HG02588 (cell line): ENCODE data around the gene DCP1A.
"Not testable (repeated sequence)": the region's sequence is repeated elsewhere in the genome, so short reads cannot be mapped to it uniquely, and the experiment has no call there.

ENCODE experiments used
- ATAC-seq: cut with Tn5 transposase; IDR thresholded peaks from one replicate; pipeline ENCODE4 v1.9.1; 2021; ENCODE audit warnings: mild to moderate bottlenecking, moderate library complexity; ENCODE audit not compliant: unreplicated experiment

Gene DCP1A

DNA sequence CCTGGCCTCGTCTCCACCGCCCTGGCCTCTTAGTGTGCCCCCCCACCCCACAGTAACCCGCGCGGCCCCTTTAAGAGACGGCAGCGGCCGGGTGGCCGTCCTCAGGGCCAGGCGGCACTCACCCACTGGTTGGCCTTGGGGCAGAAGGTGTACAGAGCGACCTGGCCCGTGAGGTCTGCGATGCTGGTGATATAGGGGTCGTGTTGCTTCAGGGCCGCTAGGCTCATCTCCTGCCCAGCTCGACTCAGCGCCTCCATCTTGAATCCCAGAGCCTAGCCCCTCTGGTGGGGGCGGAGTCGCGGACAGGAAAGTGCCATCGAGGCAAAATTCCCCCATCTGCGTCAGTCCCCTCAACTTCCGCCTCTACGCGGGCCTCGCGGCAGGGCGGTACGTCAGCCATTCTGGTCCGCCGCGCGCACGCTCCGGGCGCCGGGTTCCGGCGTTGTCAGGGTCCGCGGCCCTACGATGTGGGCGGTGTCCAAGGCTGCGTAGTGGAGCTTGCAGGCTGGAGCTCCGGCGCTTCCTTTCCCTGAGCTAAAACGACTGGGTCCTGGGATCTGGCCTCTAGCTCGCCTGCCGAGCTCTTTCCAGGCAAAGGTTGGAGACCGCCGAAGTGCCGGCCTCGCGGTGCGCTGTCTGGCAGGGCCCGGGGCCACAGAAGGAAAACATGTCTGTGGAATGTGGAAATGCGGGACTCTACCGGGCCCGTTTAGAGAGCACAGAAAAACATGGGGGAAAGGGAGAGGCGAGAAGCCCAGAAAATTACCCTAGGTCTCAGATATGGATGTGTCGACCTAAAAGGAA is at the start of gene DCP1A:
Gene DCP1A, minus strand, starts transcription at position 283 of the 804 bp plus-strand sequence. Its CDS starts 26 bp downstream, at position 257.
- ATAC-seq, result peak; percentile 93

DNA sequence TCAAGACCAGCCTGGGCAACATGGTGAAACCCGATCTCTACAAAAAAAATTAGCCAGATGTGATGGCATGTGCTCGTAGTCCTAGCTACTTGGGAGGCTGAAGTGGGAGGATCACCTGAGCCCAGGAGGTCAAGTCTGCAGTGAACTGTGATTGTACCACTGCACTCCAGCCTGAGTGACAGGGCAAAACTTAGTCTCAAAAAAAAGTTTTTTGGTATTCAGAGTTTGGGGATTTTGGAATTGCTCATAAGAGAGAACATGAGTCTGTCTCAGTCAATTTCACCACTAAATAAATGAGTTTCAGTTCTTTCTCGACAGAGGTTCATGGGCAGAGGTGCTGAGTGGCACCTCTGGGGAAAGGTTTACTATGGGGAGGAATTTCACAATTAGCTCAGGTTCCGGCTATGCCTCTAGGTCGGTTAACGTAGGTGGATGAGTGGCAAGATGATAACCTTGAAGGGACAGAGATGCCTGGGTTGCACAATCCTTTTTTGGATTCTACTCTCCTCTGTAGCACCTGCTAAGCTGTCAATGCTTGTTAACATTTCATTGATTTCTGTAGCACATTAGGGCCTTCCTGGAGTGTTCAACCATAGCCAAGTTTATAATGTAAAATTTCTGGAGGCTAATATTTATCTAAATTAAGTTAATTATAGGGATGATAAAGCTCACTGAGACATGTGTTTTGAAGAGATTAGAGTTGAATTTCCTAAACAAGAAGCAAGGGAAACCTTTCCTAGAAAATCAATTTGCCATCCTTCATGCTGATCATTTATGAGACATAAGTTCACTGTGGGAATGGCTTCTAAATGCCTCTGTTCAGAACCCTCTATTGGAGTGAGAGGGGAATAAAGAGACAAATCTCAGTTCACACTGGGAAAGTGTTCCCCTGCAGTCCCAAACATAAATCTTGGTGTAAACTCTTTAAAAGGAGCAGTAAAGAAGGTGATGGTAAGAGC is 37.4 kb upstream of the DCP1A start:
- no peak for ATAC-seq

DNA sequence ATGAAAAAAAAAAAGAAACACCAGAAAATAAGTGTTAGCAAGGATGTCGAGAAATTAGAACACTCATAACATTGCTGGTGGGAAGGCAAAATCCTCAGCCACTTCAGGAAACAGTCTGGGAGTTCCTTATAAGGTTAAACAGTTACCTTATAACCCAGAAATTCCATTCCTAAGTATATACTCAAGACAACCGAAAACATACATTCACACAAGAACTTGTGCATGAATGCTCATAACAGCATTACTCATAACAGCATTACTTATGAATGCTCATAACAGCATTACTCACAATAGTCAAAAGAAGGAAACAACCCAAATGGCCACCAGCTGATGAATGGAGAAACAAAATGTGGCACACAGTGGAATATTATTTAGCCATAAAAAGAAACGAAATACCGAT is 34.8 kb upstream of the DCP1A start:
- ATAC-seq, result no peak

DNA sequence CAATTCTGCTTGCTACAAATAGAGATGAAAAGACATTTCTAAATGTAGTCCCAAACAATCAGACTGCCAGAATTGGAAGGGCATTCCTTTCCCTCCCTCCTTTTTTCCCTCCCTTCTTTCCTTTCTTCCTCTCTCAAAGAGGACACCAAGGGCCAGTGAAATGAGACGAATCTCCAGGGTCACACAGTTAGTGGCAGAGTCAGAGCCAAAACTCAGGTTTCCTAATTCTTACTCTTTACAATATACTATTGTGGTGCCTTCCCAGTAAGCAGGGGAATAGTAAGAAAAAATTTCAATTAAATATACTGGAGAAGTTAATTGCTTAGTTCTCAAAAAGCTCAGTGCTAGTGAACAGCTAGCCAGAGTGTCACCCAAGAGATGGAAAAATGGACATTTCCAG is 33.0 kb upstream of the DCP1A start:
- no peak for ATAC-seq

DNA sequence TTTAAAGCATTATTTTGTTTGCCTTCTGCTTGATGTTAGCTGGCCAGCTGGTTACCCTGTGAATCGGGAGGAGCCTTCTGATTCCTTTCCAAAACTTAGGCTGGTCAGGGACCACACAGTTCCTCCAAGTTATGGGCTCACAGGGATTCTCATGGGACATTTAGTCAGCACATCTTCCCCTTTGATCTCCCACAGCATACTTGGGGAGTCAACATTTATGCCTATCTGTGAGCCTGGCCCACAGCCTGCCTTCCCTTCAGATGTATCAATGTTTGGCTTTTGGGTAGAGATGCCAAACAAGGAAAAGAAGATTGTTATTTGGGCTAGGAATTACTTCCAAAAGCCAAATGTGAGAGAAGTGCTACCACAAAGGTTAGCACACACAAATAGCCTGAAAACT is 32.6 kb upstream of the DCP1A start:
- ATAC-seq, result no peak

DNA sequence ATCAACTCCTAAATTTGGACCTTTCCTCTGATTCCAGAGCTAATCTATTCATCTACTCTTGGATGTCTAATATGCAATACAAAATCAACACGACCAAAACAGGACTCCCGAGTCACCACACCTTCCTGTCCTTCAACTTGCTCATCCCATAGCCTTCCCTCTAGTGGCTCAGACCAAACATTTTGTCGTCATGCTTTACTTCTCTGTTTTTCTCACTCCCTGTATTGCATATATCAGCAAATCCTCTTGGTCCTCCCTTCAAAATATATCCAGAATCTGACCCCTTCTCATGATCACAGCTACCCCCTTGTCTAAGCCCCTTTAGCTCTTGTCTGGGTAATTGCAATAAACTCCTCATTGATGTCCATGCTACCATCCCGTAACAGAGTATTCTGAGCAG is 30.5 kb upstream of the DCP1A start:
- ATAC-seq, result no peak

DNA sequence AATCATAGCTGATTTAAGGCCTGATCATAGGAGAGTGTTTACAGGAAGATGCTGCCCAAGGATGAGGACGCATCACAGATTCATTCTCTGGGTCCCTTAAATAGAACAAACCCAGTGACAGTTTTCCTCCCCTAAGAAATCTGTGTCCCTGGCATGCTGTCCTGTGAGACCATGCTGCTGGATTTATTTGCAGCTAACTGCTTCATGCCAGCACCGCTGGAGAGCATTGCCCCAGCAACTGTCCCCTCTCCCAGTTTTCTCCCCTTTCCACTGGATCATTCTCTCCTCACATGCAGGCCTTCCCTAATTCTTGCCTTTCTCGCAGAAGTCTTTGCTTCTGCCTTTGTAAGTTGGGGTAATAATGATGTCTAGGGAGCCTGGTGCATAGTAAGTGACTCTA is 29.3 kb upstream of the DCP1A start:
- ATAC-seq, result no peak

DNA sequence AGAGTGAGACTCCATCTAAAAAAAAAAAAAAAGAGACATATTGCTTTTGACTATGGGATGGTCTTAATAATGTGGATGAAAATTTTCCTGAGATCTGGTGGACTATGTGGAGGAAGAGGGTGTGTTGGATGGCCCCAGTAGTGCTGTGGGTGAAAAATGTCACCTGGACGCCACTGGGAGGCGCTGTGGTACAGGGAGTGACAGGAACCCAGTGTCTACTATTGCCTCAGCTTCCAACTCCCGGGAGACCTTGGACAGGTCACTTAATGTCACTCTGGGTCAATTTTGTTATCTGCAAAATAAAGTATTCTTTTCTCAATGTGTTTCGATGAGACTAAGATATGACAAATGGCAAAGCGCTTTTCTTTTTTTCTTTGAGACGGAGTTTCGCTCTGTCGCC is 27.7 kb upstream of the DCP1A start:
- ATAC-seq, result no peak

DNA sequence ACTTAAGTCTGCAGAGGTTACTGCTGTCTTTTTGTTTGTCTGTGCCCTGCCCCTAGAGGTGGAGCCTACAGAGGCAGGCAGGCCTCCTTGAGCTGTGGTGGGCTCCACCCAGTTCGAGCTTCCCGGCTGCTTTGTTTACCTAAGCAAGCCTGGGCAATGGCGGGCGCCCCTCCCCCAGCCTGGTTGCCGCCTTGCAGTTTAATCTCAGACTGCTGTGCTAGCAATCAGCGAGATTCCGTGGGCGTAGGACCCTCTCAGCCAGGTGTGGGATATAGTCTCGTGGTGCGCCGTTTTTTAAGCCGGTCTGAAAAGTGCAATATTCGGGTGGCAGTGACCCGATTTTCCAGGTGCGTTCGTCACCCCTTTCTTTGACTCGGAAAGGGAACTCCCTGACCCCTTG is 23.4 kb upstream of the DCP1A start:
- not testable (repeated sequence) for ATAC-seq

DNA sequence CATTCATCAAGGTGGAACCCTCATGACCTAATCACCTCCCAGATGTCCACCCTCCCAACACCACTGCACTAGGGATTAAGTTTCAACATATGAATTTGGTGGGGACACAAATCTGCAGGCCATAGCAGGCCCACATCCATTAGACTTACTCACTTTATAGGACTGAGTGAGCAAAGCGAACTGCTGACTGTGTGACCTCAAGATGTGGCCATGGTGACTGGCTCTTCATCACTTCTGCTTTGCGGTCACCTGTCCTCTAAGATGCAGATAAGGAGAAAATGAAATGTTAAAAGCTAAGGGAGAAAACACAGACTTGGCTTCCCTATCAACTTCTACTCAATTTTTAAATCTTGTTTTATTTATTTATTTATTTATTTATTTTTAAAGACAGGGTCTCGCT is 14.5 kb upstream of the DCP1A start:
- no peak for ATAC-seq

DNA sequence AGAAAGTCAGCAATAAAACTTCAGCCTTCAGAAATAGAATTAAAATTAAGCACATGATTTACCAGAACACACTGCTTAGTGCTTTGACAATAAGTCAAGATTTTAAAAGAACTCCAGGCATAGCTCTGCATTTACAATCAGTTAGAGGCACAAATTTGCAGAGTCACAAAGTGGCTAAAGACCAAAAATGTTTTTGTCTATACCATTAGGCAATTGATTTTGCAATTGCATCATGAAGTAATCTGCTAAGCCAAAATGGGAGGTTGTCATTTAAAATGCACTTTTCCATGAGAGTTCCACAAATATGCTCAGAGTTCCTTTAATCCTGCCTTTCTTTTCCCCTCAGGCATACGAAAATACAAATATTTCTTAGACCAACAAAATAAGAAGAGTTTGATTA is 10.1 kb upstream of the DCP1A start:
- ATAC-seq, result no peak

DNA sequence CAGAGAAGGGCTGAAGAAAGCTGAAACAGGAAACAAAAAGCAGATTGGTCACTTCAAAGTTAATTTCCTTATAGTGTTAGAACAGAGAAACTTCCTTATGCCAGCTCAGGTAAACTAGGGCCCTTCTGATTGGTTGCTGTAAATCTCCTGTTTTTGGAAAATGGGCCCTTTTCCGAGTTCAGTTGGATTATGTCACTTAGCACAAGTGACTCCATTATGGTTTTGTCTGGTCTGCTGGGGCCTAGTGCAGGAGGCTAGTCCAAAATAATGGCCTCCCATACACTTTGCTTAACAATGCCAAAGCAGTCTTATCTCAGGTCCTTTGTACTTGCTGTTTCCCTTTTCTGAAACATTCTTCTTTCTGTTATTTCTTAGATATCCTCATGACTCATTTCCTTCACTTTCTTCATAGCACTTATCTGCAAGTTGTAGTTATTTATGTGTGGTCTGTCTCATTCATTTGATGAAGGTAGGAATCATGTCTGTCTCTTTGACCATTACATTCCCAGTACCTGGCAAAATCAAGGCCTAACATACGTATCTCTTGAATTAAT is 7.7 kb upstream of the DCP1A start:
- no peak for ATAC-seq

DNA sequence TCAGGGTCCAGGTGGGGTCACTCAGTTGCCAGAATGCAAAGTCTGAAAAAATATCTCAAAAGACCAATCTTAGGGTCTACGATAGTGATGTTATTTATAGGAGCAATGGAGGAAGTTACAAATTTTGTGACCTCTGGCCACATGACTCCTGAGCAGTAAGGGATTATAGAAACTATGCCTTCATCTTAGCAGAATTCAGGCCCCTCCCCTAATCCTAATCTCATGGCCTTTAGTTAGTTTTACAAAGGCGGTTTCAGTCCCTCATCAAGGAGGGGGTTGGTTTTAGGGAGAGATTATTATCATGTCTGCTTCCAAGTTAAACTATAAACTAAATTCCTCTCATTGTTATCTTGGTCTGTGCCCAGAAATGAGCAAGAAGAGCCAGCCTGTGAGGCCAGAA is 5.9 kb upstream of the DCP1A start:
- no peak for ATAC-seq

DNA sequence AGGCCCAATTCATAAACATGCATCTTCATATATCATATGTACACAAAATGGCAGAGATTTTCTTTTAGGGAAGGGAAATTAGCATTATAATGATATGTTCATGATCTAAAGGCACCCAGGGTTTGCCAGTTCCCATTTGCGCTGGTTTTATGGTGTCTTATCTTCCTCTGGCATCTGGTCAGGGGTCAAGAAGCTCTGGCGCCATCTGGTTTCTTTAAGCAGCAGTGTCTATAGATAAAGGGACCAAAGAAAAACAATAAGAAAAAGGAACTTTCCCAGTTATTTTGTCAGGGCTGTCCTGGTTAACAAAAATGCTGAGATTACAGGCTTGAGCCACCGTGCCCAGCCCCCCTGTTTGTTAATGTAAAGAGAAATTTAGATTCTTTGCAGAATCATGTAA is 3.3 kb upstream of the DCP1A start:
- no peak for ATAC-seq

DNA sequence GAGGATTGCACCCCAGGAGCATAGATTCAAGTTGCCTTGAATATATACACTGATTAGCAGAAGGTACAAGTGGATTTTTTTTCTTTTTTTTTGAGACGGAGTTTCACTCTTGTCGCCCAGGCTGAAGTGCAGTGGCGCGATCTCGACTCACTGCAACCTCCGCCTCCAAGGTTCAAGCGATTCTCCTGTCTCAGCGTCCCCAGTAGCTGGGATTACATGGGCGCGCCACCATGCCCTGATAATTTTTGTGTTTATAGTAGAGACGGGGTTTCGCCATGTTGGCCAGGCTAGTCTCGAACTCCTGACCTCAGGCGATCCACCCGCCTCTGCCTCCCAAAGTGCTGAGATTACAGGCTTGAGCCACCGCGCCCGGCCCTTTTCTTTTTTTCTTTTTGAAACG is 775 bp upstream of the DCP1A start:
- ATAC-seq, result not testable (repeated sequence)

DNA sequence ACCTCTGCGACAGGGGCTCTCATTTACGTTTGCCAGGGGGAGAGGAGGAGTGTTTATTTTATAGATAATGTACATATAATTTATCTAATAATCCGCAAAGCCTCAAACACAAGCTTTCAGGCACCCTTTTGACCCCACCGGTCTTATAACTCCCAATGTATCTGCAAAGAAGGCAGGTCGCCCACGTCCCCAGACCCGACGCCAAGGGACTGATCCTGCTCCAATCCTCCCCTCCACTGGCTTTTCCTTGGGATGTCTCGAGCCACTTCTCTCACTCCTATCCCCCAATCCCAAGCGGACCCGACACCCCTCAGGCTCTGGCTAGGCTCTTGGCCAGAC is 452 bp downstream of the DCP1A start:
- no peak for ATAC-seq

DNA sequence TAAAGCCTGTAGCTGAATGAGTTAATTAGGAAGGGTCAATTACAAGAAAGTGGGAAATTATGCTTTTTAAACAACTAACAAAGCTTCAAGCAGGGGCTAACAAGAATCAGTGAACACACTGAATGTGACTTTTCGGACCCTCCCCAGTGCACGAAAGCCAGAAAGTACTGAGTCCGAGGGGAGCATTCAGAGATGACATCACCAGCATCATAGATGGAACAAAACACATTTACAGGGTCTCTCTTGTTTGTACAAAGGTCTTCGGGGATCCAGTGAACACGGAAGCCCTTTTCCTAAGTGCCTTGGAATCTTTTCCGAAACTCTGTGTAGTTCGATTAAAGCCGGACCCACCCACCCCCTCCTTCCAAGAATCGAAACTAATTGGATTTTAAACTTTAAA is 829 bp downstream of the DCP1A start:
- ATAC-seq, result no peak

DNA sequence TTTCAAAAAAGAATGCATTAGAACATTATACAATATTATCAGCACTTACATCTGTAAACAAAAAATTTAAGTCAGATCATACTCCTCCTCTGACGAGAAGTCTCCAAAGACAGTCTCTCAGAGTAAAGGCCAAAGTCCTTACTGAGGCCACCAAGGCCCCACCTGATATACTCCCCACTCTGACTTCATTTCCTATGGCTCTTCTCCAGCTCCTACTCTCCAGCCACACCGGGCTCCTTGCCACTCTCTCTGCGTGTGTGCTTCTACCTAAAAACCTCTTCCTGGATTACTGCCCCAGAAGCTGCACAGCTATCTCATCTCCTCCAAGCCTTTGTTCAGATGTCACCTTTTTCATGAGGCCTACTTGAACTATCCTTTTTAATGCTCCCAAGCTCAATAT is 5.0 kb downstream of the DCP1A start:
- ATAC-seq, result no peak

DNA sequence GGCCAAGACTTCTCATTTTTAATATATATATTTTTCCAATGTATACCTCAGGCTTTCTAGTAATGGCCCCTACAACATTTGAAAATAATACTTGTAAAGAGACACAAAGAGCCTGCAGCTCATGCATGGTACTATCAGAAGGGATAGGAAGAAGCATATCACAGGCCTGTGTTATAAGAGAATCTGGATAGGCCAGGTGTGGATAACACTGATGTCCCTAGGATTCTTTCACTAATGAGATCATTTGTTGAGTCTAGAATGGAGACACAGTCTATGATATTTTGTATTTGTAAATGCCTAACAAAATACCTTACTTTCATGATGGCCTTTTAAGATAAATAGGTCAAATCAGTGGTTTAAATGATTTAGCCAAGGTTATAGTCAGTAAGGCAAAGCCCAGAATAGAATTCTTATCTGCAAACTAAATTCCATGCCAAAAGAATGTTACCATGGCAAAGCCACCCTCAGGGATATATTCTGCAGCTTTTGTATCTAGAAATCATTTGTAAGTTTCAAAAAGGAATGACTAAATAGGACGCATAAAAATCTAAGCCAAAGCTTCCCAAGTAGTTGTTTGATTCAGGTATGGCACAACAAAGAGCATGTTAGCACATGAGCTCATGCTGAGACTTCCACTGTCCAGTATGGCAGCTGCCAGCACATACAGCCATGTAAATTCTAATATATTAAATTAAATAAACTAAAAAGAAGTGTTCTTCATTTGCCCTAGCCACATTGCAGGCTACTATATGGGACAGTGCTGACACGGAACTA is 10.0 kb downstream of the DCP1A start:
- ATAC-seq, result no peak

DNA sequence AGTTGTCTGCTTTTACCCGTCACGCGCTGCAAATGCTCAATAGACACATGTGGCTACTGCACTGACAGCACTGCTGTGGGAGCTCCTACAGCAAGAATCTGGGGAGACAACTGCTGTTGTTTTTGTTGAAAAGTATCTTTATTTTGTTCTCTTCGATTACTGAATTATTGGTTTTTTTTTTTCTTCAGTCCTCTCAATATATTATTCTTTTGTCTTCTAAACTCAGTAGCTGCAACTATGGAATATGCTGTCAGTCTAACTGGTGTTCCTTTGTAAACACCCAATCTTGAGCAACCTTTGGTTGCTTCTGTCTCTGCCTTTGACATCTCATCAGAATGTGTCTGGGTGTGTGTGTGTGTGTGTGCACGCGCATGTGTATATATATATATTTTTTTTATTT is 12.6 kb downstream of the DCP1A start:
- no peak for ATAC-seq

DNA sequence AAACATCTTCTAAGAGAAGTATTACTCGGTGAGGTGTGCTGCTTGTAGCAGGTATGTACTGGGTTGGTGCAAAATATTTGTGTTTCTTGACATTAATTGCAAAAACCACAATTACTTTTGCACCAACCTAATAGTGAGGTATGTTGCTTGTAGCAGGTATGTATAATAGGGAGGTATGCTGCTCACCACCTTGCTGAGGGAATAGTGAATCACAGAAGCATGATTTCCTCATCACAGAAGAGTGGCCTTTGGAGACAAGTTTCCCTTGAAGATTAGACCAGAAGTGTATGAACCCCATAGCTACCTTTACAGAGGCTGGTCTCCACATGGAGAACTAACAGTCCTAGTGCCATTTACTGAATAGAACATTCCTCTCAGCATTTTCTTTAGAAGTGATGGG is 15.5 kb downstream of the DCP1A start:
- ATAC-seq, result no peak
